ENCODE measurements around the gene GIT2.

DNA sequence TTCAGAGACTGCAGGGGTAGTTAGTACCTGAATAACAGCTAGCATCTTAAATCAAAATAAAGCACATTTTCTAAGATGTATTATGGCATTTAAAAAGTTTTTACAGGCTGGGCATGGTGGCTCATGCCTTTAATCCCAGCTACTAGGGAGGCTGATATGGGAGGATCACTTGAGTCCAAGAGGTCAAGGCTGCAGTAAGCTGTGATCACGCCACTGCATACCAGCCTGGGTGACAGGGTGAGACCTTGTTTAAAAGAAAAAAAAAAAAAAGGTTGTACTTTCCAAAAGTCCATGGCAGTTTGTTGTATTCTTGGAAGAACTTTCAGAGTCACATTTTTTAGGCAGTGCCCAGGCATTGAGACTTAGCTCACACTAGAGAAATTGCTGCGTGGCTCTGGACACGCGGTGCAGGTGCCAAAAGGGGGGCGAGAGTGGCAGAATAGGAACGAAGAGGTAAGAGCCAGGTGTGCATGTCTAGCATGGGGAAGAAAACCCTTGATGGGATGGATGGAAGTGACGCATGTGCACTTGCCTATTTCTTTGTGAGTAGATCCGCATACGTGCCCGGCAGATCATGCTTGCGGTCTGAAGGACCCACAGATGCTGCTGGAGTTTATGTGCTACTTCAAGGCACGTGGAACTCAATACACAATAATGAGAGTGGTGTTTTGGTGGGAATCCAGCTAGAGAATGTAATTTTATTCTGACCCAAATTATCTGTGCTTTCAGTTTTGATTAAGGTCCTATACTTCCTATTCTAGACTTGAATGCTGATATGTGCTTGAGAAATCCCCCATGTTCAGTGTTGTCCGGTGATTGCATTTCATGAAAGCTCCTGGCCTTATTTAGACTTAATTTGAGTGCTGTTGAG is 14.9 kb upstream of the GIT2 start:
- TF ChIP-seq CTCF (IDR thresholded peaks at IDR 0.05; ENCODE audit: low read depth, low read length, poor library complexity, severe bottlenecking): no peak
- no peak for TF ChIP-seq EZH2phosphoT487 (IDR thresholded peaks at IDR 0.05; ENCODE audit: borderline replicate concordance, low read length)
